Hepatocyte (in vitro differentiated cells): ENCODE results near the gene USP36. TPM values are rescaled to one million over a fixed set of nuclear protein-coding genes. Genes with fewer than 3 reads are reported as not detected.
A peak's percentile ranks its signal among the peaks of the same experiment; 100 is the strongest.
"Not testable (repeated sequence)": the region's sequence is repeated elsewhere in the genome, so short reads cannot be mapped to it uniquely, and the experiment has no call there.

Experiments used
- DNase-seq: peaks from one replicate; pipeline ENCODE4 v3.0.0-alpha.2; 2016; ENCODE audit warnings: low spot score
- H2AFZ ChIP-seq: fragments of 200-600 bp; sonication (generic); 2 replicates; pipeline ENCODE4 v1.6.0; 2016; ENCODE audit warnings: antibody characterized with exemption, mild to moderate bottlenecking
- H3K27ac ChIP-seq: fragments of 200-600 bp; sonication (generic); 2 replicates; pipeline ENCODE4 v1.5.1; 2016; ENCODE audit warnings: mild to moderate bottlenecking
- H3K27me3 ChIP-seq: fragments of 200-600 bp; sonication (generic); 2 replicates; pipeline ENCODE4 v1.6.1; 2016
- H3K36me3 ChIP-seq: fragments of 200-600 bp; sonication (generic); replicated peaks from 2 replicates; pipeline ENCODE4 v1.5.1; 2016; ENCODE audit warnings: low read depth; ENCODE audit not compliant: insufficient read depth
- H3K4me1 ChIP-seq: fragments of 200-600 bp; sonication (generic); 2 replicates; pipeline ENCODE4 v1.5.1; 2016; ENCODE audit warnings: mild to moderate bottlenecking, moderate library complexity; ENCODE audit not compliant: insufficient read depth
- H3K4me2 ChIP-seq: fragments of 200-600 bp; sonication (generic); 2 replicates; pipeline ENCODE4 v1.6.0; 2016
- H3K4me3 ChIP-seq: fragments of 200-600 bp; sonication (generic); 2 replicates; pipeline ENCODE4 v1.5.1; 2016; ENCODE audit warnings: mild to moderate bottlenecking
- H3K79me2 ChIP-seq: fragments of 200-600 bp; sonication (generic); 2 replicates; pipeline ENCODE4 v1.6.0; 2017; ENCODE audit warnings: mild to moderate bottlenecking
- H3K9me2 ChIP-seq: fragments of 200-600 bp; sonication (generic); replicated peaks from 2 replicates; pipeline ENCODE4 v1.6.0; 2017; ENCODE audit warnings: mild to moderate bottlenecking; ENCODE audit not compliant: insufficient read depth
- H3K9me3 ChIP-seq: fragments of 200-600 bp; sonication (generic); 2 replicates; pipeline ENCODE4 v1.5.1; 2016; ENCODE audit warnings: low read depth, mild to moderate bottlenecking
- H4K20me1 ChIP-seq: fragments of 200-600 bp; sonication (generic); 2 replicates; pipeline ENCODE4 v1.6.0; 2016; ENCODE audit warnings: mild to moderate bottlenecking; ENCODE audit not compliant: insufficient read depth, poor library complexity, severe bottlenecking
- CTCF ChIP-seq: fragments of 200-600 bp; sonication (generic); IDR thresholded peaks from 2 replicates; pipeline ENCODE4 v1.5.1; 2016; ENCODE audit warnings: antibody characterized with exemption, mild to moderate bottlenecking; ENCODE audit not compliant: poor library complexity
- EZH2 ChIP-seq: fragments of 200-600 bp; sonication (generic); IDR thresholded peaks from 2 replicates; pipeline ENCODE4 v1.6.1; 2016; ENCODE audit warnings: antibody characterized with exemption, mild to moderate bottlenecking, borderline replicate concordance
- EZH2phosphoT487 ChIP-seq: fragments of 200-600 bp; sonication (generic); IDR thresholded peaks from one replicate; pipeline ENCODE4 v1.6.1; 2018; ENCODE audit warnings: antibody characterized with exemption, mild to moderate bottlenecking, low read depth, moderate library complexity; ENCODE audit not compliant: unreplicated experiment, severe bottlenecking
- WGBS: methylation state at CpG from one replicate; pipeline ENCODE4 v1.1.6; 2016; ENCODE audit warnings: low lambda C conversion rate; ENCODE audit errors: missing lambda C conversion rate; 5-methylcytosine and 5-hydroxymethylcytosine counted together
- polyA plus RNA-seq: library from polyadenylated mRNA; unstranded; fragments of >200 nt; fragmentation: Nextera tagmentation; extraction: Ambion mirVana; gene quantifications from 2 replicates; pipeline ENCODE4 v1.2.1, GENCODE V29; 2016
- total RNA-seq: library from RNA; depleted of rRNA; stranded (reverse); fragments of >200 nt; gene quantifications from 2 replicates; pipeline ENCODE4 v1.2.3, GENCODE V29; 2014

Gene USP36
- total and polyA plus RNA-seq, 2 experiments from 2014 or later: 17.7 to 26.2 TPM

- H3K27ac ChIP-seq: no peak overlapping the region
- no peaks in the 10 kb centered on the region for H3K9me3 ChIP-seq
- H3K9me2 ChIP-seq: no peaks in the 10 kb centered on the region
- WGBS: 90% methylated on average over 7 of the region's 7 CpGs
- no peak overlapping the region for H3K4me3 ChIP-seq
- H4K20me1 ChIP-seq: no peaks in the 10 kb centered on the region
- no peaks in the 10 kb centered on the region for H3K27me3 ChIP-seq
- H3K36me3 ChIP-seq: no peaks in the 10 kb centered on the region
- no peak overlapping the region for H2AFZ ChIP-seq
- no peaks in the 10 kb centered on the region for H3K79me2 ChIP-seq
- TF ChIP-seq EZH2 (no peak), EZH2phosphoT487 (no peak), CTCF (no peak)
- H3K4me1 ChIP-seq: no peaks in the 10 kb centered on the region
- DNase-seq: no peak
- H3K4me2 ChIP-seq: no peak overlapping the region
Measured at GRCh38 chr17:78868391-78868790, 27.8 kb upstream of the USP36 start.

- H3K4me3 ChIP-seq, H3K36me3 ChIP-seq, H3K79me2 ChIP-seq, H3K4me2 ChIP-seq, H3K9me3 ChIP-seq, H3K4me1 ChIP-seq, DNase-seq, H3K9me2 ChIP-seq, H3K27me3 ChIP-seq, H4K20me1 ChIP-seq, H3K27ac ChIP-seq, H2AFZ ChIP-seq: not testable (repeated sequence)
- 94% methylated on average over 3 of the region's 3 CpGs for WGBS
Measured at GRCh38 chr17:78867046-78867445, 26.4 kb upstream of the USP36 start.

- H3K36me3 ChIP-seq: no peaks in the 10 kb centered on the region
- H3K27me3 ChIP-seq: no peaks in the 10 kb centered on the region
- DNase-seq: peak; percentile 86
- H2AFZ ChIP-seq: no peak overlapping the region
- no peaks in the 10 kb centered on the region for H3K79me2 ChIP-seq
- H3K4me3 ChIP-seq: no peak overlapping the region
- no peaks in the 10 kb centered on the region for H4K20me1 ChIP-seq
- H3K9me2 ChIP-seq: no peaks in the 10 kb centered on the region
- no peak overlapping the region for H3K4me2 ChIP-seq
- no peak overlapping the region for H3K27ac ChIP-seq
- H3K4me1 ChIP-seq: no peaks in the 10 kb centered on the region
- no peaks in the 10 kb centered on the region for H3K9me3 ChIP-seq
- TF ChIP-seq EZH2 (no peak), CTCF (peak; percentile 82)
- 41% methylated on average over 19 of the region's 19 CpGs for WGBS
Measured at GRCh38 chr17:78865682-78866390, 25.2 kb upstream of the USP36 start.

- TF ChIP-seq CTCF (no peak), EZH2phosphoT487 (no peak), EZH2 (no peak)
- H3K9me2 ChIP-seq: no peaks in the 10 kb centered on the region
- no peaks in the 10 kb centered on the region for H3K79me2 ChIP-seq
- H3K9me3 ChIP-seq: no peaks in the 10 kb centered on the region
- no peak overlapping the region for H3K4me3 ChIP-seq
- H2AFZ ChIP-seq: no peak overlapping the region
- H4K20me1 ChIP-seq: no peaks in the 10 kb centered on the region
- DNase-seq: no peak
- no peaks in the 10 kb centered on the region for H3K4me1 ChIP-seq
- WGBS: 91% methylated on average over 1 of the region's 1 CpG
- no peak overlapping the region for H3K27ac ChIP-seq
- no peak overlapping the region for H3K4me2 ChIP-seq
- no peaks in the 10 kb centered on the region for H3K36me3 ChIP-seq
- no peaks in the 10 kb centered on the region for H3K27me3 ChIP-seq
Measured at GRCh38 chr17:78864117-78864516, 23.5 kb upstream of the USP36 start.
